Right atrium auricular region (tissue), 2 donors: ENCODE measurements around the gene LRP11. TPM values are rescaled to one million over a fixed set of nuclear protein-coding genes. Genes with fewer than 3 reads are reported as not detected.

Experiments
- DNase-seq: peaks from one replicate; pipeline ENCODE4 v3.0.0-alpha.2; 2019; ENCODE audit warnings: low spot score
- H3K27ac ChIP-seq, 2 donors: fragments of 200-600 bp; sonication (generic); 1 replicate in 1 of 2; 2 replicates in 1 of 2; pipeline ENCODE4 v1.5.1; 2016 to 2019
- H3K27me3 ChIP-seq, 2 donors: fragments of 200-600 bp; sonication (generic); one replicate each; pipeline versions ENCODE4 v1.5.1 to v1.6.0; 2017 to 2019
- H3K36me3 ChIP-seq: fragments of 200-600 bp; sonication (generic); one replicate; pipeline ENCODE4 v1.5.1; 2016
- H3K4me1 ChIP-seq, 2 donors: fragments of 200-600 bp; sonication (generic); one replicate each; pipeline versions ENCODE4 v1.5.1 to v1.6.0; 2017 to 2019
- H3K4me3 ChIP-seq, 2 donors: fragments of 200-600 bp; sonication (generic); 1 replicate in 1 of 2; 2 replicates in 1 of 2; pipeline ENCODE4 v1.5.1; 2017 to 2019; ENCODE audit warnings: mild to moderate bottlenecking in 1 of 2, moderate library complexity in 1 of 2
- H3K9me3 ChIP-seq, 2 donors: fragments of 200-600 bp; sonication (generic); one replicate each; pipeline ENCODE4 v1.5.1; 2019
- CTCF ChIP-seq, 2 donors: fragments of 200-600 bp; sonication (generic); IDR thresholded peaks; one replicate each; pipeline ENCODE4 v1.5.1; 2019; ENCODE audit warnings: antibody characterized with exemption in 2 of 2
- total RNA-seq, 2 donors: library from RNA; depleted of rRNA; stranded (reverse); fragments of >200 nt; gene quantifications; one replicate each; pipeline ENCODE4 v1.1.0, GENCODE V29; 2016

Gene LRP11
- total RNA-seq, 2 donors from 2014 or later = 17.0 to 25.7 TPM

GRCh38 chr6:149904661-149905370 lies 40.7 kb upstream of the LRP11 start:
- Histone ChIP-seq H3K27me3 (no peaks in the 10 kb centered on the region), H3K9me3 (no peaks in the 10 kb centered on the region), H3K27ac (no peak overlapping the region), H3K4me3 (no peak overlapping the region), H3K36me3 (no peaks in the 10 kb centered on the region), H3K4me1 (peaks cover 0 to 12% of the 10 kb centered on the region in 2 donors)
- TF ChIP-seq CTCF (IDR thresholded peaks at IDR 0.05) = no peak
- DNase-seq = peak; percentile 48

- Histone ChIP-seq H3K4me3 (no peak overlapping the region), H3K27me3 (no peaks in the 10 kb centered on the region), H3K36me3 (no peaks in the 10 kb centered on the region), H3K4me1 (peaks cover 0 to 12% of the 10 kb centered on the region in 2 donors), H3K9me3 (no peaks in the 10 kb centered on the region), H3K27ac (no peak overlapping the region)
- no peak for TF ChIP-seq CTCF (IDR thresholded peaks at IDR 0.05)
- DNase-seq = peak; percentile 36
Observed at GRCh38 chr6:149903938-149904611, 39.9 kb upstream of the LRP11 start.

- no peak for TF ChIP-seq CTCF (IDR thresholded peaks at IDR 0.05)
- H3K27me3 ChIP-seq = no peaks in the 10 kb centered on the region
- peak; percentile 32 for DNase-seq
- no peak overlapping the region for H3K4me3 ChIP-seq
- H3K27ac ChIP-seq = no peak overlapping the region
- no peaks in the 10 kb centered on the region for H3K9me3 ChIP-seq
- peaks cover 0 to 28% of the 10 kb centered on the region in 2 donors for H3K4me1 ChIP-seq
- H3K36me3 ChIP-seq = no peaks in the 10 kb centered on the region
Observed at GRCh38 chr6:149901444-149902140, 37.4 kb upstream of the LRP11 start.

- DNase-seq = peak; percentile 54
- Histone ChIP-seq H3K27ac (no peak overlapping the region), H3K27me3 (no peaks in the 10 kb centered on the region), H3K9me3 (no peaks in the 10 kb centered on the region), H3K36me3 (no peaks in the 10 kb centered on the region), H3K4me1 (peaks cover 0 to 35% of the 10 kb centered on the region in 2 donors), H3K4me3 (no peak overlapping the region)
- no peak for TF ChIP-seq CTCF (IDR thresholded peaks at IDR 0.05)
Observed at GRCh38 chr6:149900620-149901443, 36.7 kb upstream of the LRP11 start.

- Histone ChIP-seq H3K4me1 (peaks cover 0 to 41% of the 10 kb centered on the region in 2 donors), H3K4me3 (no peak overlapping the region), H3K36me3 (no peaks in the 10 kb centered on the region), H3K27ac (no peak overlapping the region), H3K27me3 (no peaks in the 10 kb centered on the region), H3K9me3 (no peaks in the 10 kb centered on the region)
- TF ChIP-seq CTCF (IDR thresholded peaks at IDR 0.05) = no peak
- DNase-seq = peak; percentile 40
Observed at GRCh38 chr6:149899926-149900619, 35.9 kb upstream of the LRP11 start.
